Measurements from ENCODE around the gene SMAD6.

SMAD6 gene

GRCh38 chr15:66679657-66680108 is 22.4 kb upstream of the SMAD6 start:
- H3K27me3 ChIP-seq, result no peaks in the 10 kb centered on the region
- 0 out of 2 replicates have a peak, but pooled peaks have one; percentile 8 for TF ChIP-seq CTCF (IDR thresholded peaks at IDR 0.05; ENCODE audit: low read depth, low read length)
- peak; percentile 95 for DNase-seq
- H3K36me3 ChIP-seq, result peaks cover 18% of the 10 kb centered on the region
- no peaks in the 10 kb centered on the region for H3K9me3 ChIP-seq
- peaks cover 32% of the 10 kb centered on the region for H3K4me1 ChIP-seq
- H3K4me3 ChIP-seq (ENCODE audit: low read depth, low read length), result no peak overlapping the region

- DNase-seq, result no peak
- TF ChIP-seq CTCF (IDR thresholded peaks at IDR 0.05; ENCODE audit: low read depth, low read length), result no peak
- no peaks in the 10 kb centered on the region for H3K9me3 ChIP-seq
- H3K4me3 ChIP-seq (ENCODE audit: low read depth, low read length), result no peak overlapping the region
- H3K4me1 ChIP-seq, result peaks cover 32% of the 10 kb centered on the region
- H3K27me3 ChIP-seq, result no peaks in the 10 kb centered on the region
- H3K36me3 ChIP-seq, result peaks cover 24% of the 10 kb centered on the region
Observed at GRCh38 chr15:66680502-66680901, 21.5 kb upstream of the SMAD6 start.

GRCh38 chr15:66681395-66681794 is 20.6 kb upstream of the SMAD6 start:
- DNase-seq, result no peak
- TF ChIP-seq CTCF (IDR thresholded peaks at IDR 0.05; ENCODE audit: low read depth, low read length), result no peak
- no peak overlapping the region for H3K4me3 ChIP-seq (ENCODE audit: low read depth, low read length)
- H3K36me3 ChIP-seq, result peaks cover 19% of the 10 kb centered on the region
- H3K9me3 ChIP-seq, result no peaks in the 10 kb centered on the region
- no peaks in the 10 kb centered on the region for H3K27me3 ChIP-seq
- H3K4me1 ChIP-seq, result peaks cover 32% of the 10 kb centered on the region

- DNase-seq, result no peak
- peaks cover 32% of the 10 kb centered on the region for H3K4me1 ChIP-seq
- peaks cover 17% of the 10 kb centered on the region for H3K36me3 ChIP-seq
- no peak for TF ChIP-seq CTCF (IDR thresholded peaks at IDR 0.05; ENCODE audit: low read depth, low read length)
- H3K9me3 ChIP-seq, result no peaks in the 10 kb centered on the region
- no peaks in the 10 kb centered on the region for H3K27me3 ChIP-seq
- no peak overlapping the region for H3K4me3 ChIP-seq (ENCODE audit: low read depth, low read length)
Observed at GRCh38 chr15:66682246-66682645, 19.8 kb upstream of the SMAD6 start.

- no peak for TF ChIP-seq CTCF (IDR thresholded peaks at IDR 0.05; ENCODE audit: low read depth, low read length)
- peaks cover 26% of the 10 kb centered on the region for H3K4me1 ChIP-seq
- no peak overlapping the region for H3K4me3 ChIP-seq (ENCODE audit: low read depth, low read length)
- peaks cover 18% of the 10 kb centered on the region for H3K36me3 ChIP-seq
- H3K9me3 ChIP-seq, result no peaks in the 10 kb centered on the region
- no peaks in the 10 kb centered on the region for H3K27me3 ChIP-seq
- no peak for DNase-seq
Observed at GRCh38 chr15:66682865-66683264, 19.2 kb upstream of the SMAD6 start.

- peaks cover 20% of the 10 kb centered on the region for H3K36me3 ChIP-seq
- no peaks in the 10 kb centered on the region for H3K27me3 ChIP-seq
- H3K4me1 ChIP-seq, result peaks cover 14% of the 10 kb centered on the region
- no peaks in the 10 kb centered on the region for H3K9me3 ChIP-seq
- DNase-seq, result no peak
- no peak for TF ChIP-seq CTCF (IDR thresholded peaks at IDR 0.05; ENCODE audit: low read depth, low read length)
- H3K4me3 ChIP-seq (ENCODE audit: low read depth, low read length), result no peak overlapping the region
Observed at GRCh38 chr15:66684136-66684681, 17.8 kb upstream of the SMAD6 start.

Measured in BE2C (cell line).